Gastroesophageal sphincter (tissue), 3 donors: ENCODE data around the gene TANC1.

Experiments used
- CTCF ChIP-seq, 4 experiments: fragments of 200-600 bp in 2 of 4; fragments of 450-650 bp in 2 of 4; sonication (generic) in 1 of 4; IDR thresholded peaks; one replicate each; pipeline ENCODE4 v1.5.1; 2017 to 2019; ENCODE audit warnings: antibody characterized with exemption in 4 of 4, mild to moderate bottlenecking in 2 of 4, moderate library complexity in 2 of 4
- POLR2AphosphoS5 ChIP-seq: sonication (generic); formaldehyde crosslinking; IDR thresholded peaks from one replicate; pipeline ENCODE4 v1.6.1; 2017; ENCODE audit warnings: antibody characterized with exemption

GRCh38 chr2:159012142-159012541, 43.7 kb downstream of the TANC1 start:
- TF ChIP-seq POLR2AphosphoS5 (no peak), CTCF (IDR thresholded peaks at IDR 0.05) (no peak)
